Activated naive CD4-positive, alpha-beta T cell treated with anti-CD3 and anti-CD28 coated beads, Interleukin-2, amount 50 U/mL, for 16 hours (primary cell): ENCODE results near the gene OR5J2.
"Not testable (repeated sequence)": the region's sequence is repeated elsewhere in the genome, so short reads cannot be mapped to it uniquely, and the experiment has no call there.

ENCODE experiments used
- DNase-seq: peaks from one replicate; pipeline ENCODE4 v3.0.0-alpha.2; 2020

The OR5J2 gene

GRCh38 chr11:56176318-56176717 lies at the start of gene OR5J2:
Gene OR5J2 (plus strand): TSS chr11:56176618. CDS start chr11:56176618, 0 bp downstream.
- no peak for DNase-seq

- DNase-seq: no peak
These were observed 36.2 kb upstream of the OR5J2 start, which contains the start of gene OR8J3 for GRCh38 chr11:56140151-56140661. Gene OR8J3 (minus strand): TSS chr11:56140201. CDS start chr11:56137718, 2,483 bp downstream.

- not testable (repeated sequence) for DNase-seq
These were observed 32.7 kb upstream of the OR5J2 start for GRCh38 chr11:56143681-56144080.

- DNase-seq: no peak
These were observed 25.0 kb upstream of the OR5J2 start for GRCh38 chr11:56151376-56151775.

GRCh38 chr11:56152333-56152732 lies 24.1 kb upstream of the OR5J2 start:
- DNase-seq: no peak

- DNase-seq: no peak
These were observed 16.2 kb upstream of the OR5J2 start, which contains the start of gene OR8K5 for GRCh38 chr11:56160217-56160616. Gene OR8K5 (minus strand): TSS chr11:56160317. CDS start chr11:56160317, 0 bp downstream.

GRCh38 chr11:56163804-56164203 lies 12.6 kb upstream of the OR5J2 start:
- no peak for DNase-seq

GRCh38 chr11:56172256-56172830 lies 4.1 kb upstream of the OR5J2 start:
- no peak for DNase-seq

GRCh38 chr11:56183459-56183858 lies 7.0 kb downstream of the OR5J2 start:
- DNase-seq: no peak

- DNase-seq: no peak
These were observed 12.2 kb downstream of the OR5J2 start for GRCh38 chr11:56188602-56189001.

- DNase-seq: no peak
These were observed 20.3 kb downstream of the OR5J2 start for GRCh38 chr11:56196705-56197104.

- DNase-seq: no peak
These were observed 20.9 kb downstream of the OR5J2 start for GRCh38 chr11:56197367-56197766.

- no peak for DNase-seq
These were observed 31.4 kb downstream of the OR5J2 start for GRCh38 chr11:56207790-56208189.

- DNase-seq: no peak
These were observed 38.1 kb downstream of the OR5J2 start for GRCh38 chr11:56214537-56214936.

- DNase-seq: not testable (repeated sequence)
These were observed 43.3 kb downstream of the OR5J2 start for GRCh38 chr11:56219735-56220134.
